Right lobe of liver (tissue), 6 donors: ENCODE data around the gene PARVG. TPM values are rescaled to one million over a fixed set of nuclear protein-coding genes. Genes with fewer than 3 reads are reported as not detected.
A peak's percentile ranks its signal among the peaks of the same experiment; 100 is the strongest.

Experiments
- ATAC-seq, 4 donors: fragments of 200-7000 bp; cut with Tn5 transposase; one replicate each; pipeline ENCODE4 v1.9.1; 2020; ENCODE audit warnings: mild to moderate bottlenecking in 4 of 4, moderate library complexity in 4 of 4
- DNase-seq, 3 donors: peaks; one replicate each; pipeline ENCODE4 v3.0.0-alpha.2; 2020
- H3K27ac ChIP-seq, 3 donors: fragments of 200-600 bp; one replicate each; pipeline ENCODE4 v1.8.0; 2022
- H3K27me3 ChIP-seq, 2 donors: fragments of 200-600 bp; one replicate each; pipeline ENCODE4 v1.8.0; 2022
- H3K36me3 ChIP-seq, 4 donors: fragments of 200-600 bp; sonication (generic) in 1 of 4; one replicate each; pipeline versions ENCODE4 v1.5.1 to v1.8.0; 2017 to 2022; ENCODE audit warnings: control low read depth in 1 of 4
- H3K4me1 ChIP-seq, 4 donors: fragments of 200-600 bp; sonication (generic) in 1 of 4; one replicate each; pipeline versions ENCODE4 v1.5.1 to v1.8.0; 2017 to 2022; ENCODE audit warnings: control low read depth in 1 of 4
- H3K4me3 ChIP-seq, 3 donors: fragments of 200-600 bp; one replicate each; pipeline ENCODE4 v1.8.0; 2022
- H3K9me3 ChIP-seq, 4 donors: fragments of 200-600 bp; sonication (generic) in 1 of 4; one replicate each; pipeline versions ENCODE4 v1.5.1 to v1.8.0; 2017 to 2022; ENCODE audit warnings: control low read depth in 1 of 4
- POLR2A ChIP-seq: fragments of 450-650 bp; IDR thresholded peaks from one replicate; pipeline ENCODE4 v1.6.1; 2017; ENCODE audit warnings: antibody characterized with exemption, mild to moderate bottlenecking
- WGBS: methylation state at CpG from one replicate; pipeline ENCODE4 v1.1.6; 2018; ENCODE audit warnings: low coverage, low lambda C conversion rate; ENCODE audit not compliant: insufficient coverage; ENCODE audit errors: missing lambda C conversion rate; 5-methylcytosine and 5-hydroxymethylcytosine counted together
- intact Hi-C, 2 donors: fragments of 100-400 bp; cut with DNase I; formaldehyde crosslinking; loops; one replicate each; pipeline versions ENCODE4 v1.11.2 to v1.14.1; 2022
- total RNA-seq, 6 experiments: library from RNA; depleted of rRNA in 2 of 6; stranded (reverse); fragments of >200 nt in 2 of 6; fragmentation: NEBNext Ultra II Directional in 3 of 6; extraction: Animal tissue kit (Norgen Biotek cat#: 25700) in 3 of 6; gene quantifications; one replicate each; pipeline versions ENCODE4 v1.1.0 to v1.2.4, GENCODE V29; 2016 to 2023
- TF ChIP-seq, protein P1 (sequence below), 4 donors: fragments of 200-600 bp in 3 of 4; fragments of 450-650 bp in 1 of 4; IDR thresholded peaks; one replicate each; pipeline versions ENCODE4 v1.5.1 to v1.8.0; 2016 to 2022; ENCODE audit warnings: antibody characterized with exemption in 4 of 4, mild to moderate bottlenecking in 2 of 4
- donor health status: DM: no; HTN: yes; CAD: no.
- donor health status: DM: no; HTN: no; CAD: no.
- donor health status: DM: no; HTN: no; CAD: no.
- donor health status: DM: no; HTN: yes; CAD: no.
- donor health status: DM: no; HTN: yes; CAD: no.

PARVG gene
- total RNA-seq, 6 experiments from 2014 or later = 3.7 to 10.8 (median 7.9) TPM

DNA sequence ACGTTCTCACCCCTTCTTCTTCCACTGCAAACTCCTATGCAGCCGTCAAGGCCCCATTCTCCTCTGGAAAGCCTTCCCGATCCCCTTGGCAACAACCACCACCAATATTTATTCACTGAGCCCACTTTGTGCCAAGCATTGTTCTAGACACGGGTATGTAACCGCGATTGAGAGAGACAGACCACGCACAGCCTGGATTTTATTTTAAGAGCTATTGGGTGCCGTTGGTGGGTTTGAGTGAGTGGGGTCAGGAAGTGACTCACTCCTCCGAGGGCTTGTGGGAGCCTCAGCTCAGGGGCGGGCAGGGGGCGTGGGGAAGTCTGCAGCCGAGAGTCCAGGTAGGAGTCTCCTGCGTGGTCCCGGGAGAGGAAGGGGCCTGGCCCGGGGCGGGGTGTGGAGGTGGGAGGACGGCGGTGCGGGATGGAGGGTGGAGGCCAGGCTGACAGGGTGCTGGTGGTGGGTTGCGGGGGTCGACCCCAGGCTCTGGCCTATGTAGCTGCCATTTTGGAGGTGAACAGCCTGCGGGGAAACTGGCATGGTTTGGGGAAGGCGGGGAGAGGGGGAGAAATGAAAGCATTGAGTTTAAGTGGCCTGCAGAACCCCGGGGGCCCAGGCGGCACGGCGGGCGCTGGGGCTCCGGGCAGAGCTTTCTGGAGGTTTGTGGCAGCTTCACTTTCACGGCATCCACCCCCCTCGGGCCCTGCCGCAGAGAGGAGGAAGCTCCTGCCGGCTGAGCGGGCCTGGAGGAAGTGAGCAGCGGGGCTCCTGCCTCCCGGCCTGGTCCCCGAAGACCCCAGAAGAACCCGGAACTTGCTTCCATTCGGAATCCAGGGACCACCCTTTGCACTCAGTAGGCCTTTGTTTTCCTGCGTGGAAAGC is 547 bp downstream of the PARVG start:
- Histone ChIP-seq H3K36me3 (no peaks in the 10 kb centered on the region), H3K27ac (peak overlapping the region; percentile 40 to 82 (median 67)), H3K9me3 (no peaks in the 10 kb centered on the region), H3K27me3 (no peaks in the 10 kb centered on the region), H3K4me1 (no peaks in the 10 kb centered on the region), H3K4me3 (peak overlapping the region; percentile 20 to 38 (median 26))
- TF ChIP-seq, protein P1, sequence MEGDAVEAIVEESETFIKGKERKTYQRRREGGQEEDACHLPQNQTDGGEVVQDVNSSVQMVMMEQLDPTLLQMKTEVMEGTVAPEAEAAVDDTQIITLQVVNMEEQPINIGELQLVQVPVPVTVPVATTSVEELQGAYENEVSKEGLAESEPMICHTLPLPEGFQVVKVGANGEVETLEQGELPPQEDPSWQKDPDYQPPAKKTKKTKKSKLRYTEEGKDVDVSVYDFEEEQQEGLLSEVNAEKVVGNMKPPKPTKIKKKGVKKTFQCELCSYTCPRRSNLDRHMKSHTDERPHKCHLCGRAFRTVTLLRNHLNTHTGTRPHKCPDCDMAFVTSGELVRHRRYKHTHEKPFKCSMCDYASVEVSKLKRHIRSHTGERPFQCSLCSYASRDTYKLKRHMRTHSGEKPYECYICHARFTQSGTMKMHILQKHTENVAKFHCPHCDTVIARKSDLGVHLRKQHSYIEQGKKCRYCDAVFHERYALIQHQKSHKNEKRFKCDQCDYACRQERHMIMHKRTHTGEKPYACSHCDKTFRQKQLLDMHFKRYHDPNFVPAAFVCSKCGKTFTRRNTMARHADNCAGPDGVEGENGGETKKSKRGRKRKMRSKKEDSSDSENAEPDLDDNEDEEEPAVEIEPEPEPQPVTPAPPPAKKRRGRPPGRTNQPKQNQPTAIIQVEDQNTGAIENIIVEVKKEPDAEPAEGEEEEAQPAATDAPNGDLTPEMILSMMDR (IDR thresholded peaks at IDR 0.05) = no peak
- TF ChIP-seq POLR2A = no peak
- DNase-seq (peak in 1 of 3 donors; percentile 55), ATAC-seq (peak; percentile 55 to 72 (median 58))
- WGBS = 34% methylated on average over 12 of the region's 40 CpGs
- intact Hi-C loops = no loop called here

DNA sequence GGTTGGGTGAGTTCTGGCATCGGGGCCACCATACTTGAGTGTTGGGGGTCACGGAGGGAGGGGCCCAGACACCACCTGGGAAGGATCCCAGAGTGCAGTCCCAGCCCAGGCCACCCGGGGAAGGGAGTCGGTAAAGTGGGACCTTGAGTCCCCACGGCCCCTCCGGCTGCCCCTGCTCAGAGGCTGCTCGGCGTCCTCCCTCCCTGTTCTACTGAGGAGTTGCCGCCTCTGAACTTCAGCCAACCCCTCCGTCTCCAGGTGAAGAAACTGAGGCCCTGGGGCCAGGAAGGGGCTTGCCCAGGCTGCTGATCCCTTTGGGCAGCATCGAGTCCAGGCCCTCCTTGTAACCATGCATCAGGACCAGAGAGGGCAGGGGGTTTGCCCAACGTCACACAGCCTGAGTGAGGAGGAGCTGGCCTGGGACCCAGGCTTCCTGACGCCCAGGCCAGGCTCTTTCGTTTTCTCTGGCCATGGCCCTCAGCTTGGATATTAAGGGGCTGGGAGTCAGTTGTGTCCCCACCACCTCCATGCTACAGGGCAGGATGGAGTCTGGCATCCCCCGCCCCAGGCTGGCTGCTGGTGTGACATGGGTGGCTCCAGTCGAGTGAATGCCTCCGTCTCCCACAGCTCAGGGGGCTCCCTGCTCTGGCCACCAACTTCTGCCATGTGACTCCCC is 1.3 kb downstream of the PARVG start:
- Histone ChIP-seq H3K4me3 (peak overlapping the region; percentile 20 to 38 (median 26)), H3K27me3 (no peaks in the 10 kb centered on the region), H3K36me3 (no peaks in the 10 kb centered on the region), H3K9me3 (no peaks in the 10 kb centered on the region), H3K4me1 (no peaks in the 10 kb centered on the region), H3K27ac (peak overlapping the region; percentile 40 to 82 (median 67))
- no peak for TF ChIP-seq POLR2A
- TF ChIP-seq, protein P1 (IDR thresholded peaks at IDR 0.05) = no peak
- DNase-seq (no peak), ATAC-seq (peak; percentile 10 to 29 (median 26))
- intact Hi-C loops = no loop called here
- 40% methylated on average over 2 of the region's 17 CpGs for WGBS

DNA sequence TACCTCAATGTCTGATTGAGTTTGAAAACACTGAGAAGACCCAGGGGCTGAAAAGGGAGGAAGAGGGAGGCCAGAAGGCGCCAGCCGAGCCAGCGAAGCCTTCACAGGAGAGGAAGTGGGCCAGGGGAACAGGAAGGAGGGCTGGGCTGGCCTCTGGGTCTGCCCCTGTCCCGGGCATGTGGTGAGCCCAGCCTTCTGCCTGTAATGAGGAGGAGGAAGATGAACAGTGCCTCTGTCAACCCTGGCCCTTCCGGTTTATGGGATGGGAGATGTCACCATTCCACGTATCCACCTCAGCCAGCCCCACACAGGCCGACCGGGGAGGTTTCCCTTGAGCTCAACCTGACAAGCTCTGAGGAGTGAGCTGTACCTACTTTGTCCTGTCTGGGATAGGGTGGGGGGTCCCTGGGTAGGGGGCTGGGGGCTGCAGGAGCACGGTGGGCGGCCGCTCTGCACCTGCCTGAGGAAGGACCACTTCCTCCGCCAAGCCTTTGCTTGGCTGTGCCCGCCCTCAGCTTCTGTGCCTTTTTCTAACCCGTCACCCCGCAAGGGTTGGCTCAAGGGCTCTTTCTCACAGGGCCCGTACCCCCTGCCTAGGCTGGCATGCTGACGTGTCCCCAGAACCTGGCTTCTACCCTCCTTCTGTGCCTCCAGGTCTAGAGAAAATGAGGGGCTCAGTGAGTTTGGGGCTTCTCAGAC is 2.0 kb downstream of the PARVG start:
- no peaks in the 10 kb centered on the region for H3K9me3 ChIP-seq
- DNase-seq (peak; percentile 59 to 77 (median 68)), ATAC-seq (peak; percentile 66 to 78 (median 73))
- peak overlapping the region in 2 of 3 donors; percentile 20 to 38 for H3K4me3 ChIP-seq
- intact Hi-C loops = no loop called here
- H3K36me3 ChIP-seq = no peaks in the 10 kb centered on the region
- peak overlapping the region; percentile 40 to 82 (median 67) for H3K27ac ChIP-seq
- WGBS = no CpG with 5 or more reads among the region's 17 CpGs
- H3K4me1 ChIP-seq = no peaks in the 10 kb centered on the region
- H3K27me3 ChIP-seq = no peaks in the 10 kb centered on the region
- TF ChIP-seq, protein P1 (IDR thresholded peaks at IDR 0.05) = no peak
- peak; percentile 33 for TF ChIP-seq POLR2A

DNA sequence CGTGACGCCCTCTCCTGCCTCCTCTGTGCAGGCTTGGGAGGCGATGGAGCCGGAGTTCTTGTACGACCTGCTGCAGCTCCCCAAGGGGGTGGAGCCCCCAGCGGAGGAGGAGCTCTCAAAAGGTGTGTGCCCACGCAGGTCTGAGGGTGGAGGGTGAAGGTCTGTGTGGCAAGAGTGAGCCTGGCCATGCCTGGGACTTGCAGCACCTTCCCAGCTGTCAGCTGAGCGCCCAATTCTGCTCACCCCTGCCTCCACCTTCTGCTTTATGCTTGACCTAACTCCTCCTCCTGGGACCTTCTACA is 2.5 kb downstream of the PARVG start:
- no CpG with 5 or more reads among the region's 8 CpGs for WGBS
- no peak overlapping the region for H3K27ac ChIP-seq
- DNase-seq = no peak

More for the DNA sequence above, 2.5 kb downstream of the PARVG start:
- intact Hi-C loops = no loop called here
- H3K36me3 ChIP-seq = no peaks in the 10 kb centered on the region
- no peak for TF ChIP-seq POLR2A
- TF ChIP-seq, protein P1 (IDR thresholded peaks at IDR 0.05) = no peak
- H3K27me3 ChIP-seq = no peaks in the 10 kb centered on the region
- no peak overlapping the region for H3K4me3 ChIP-seq
- ATAC-seq = no peak
- H3K4me1 ChIP-seq = no peaks in the 10 kb centered on the region
- H3K9me3 ChIP-seq = no peaks in the 10 kb centered on the region
